NK-92 (cell line): ENCODE results near the gene MTHFD1L.

ENCODE experiments used
- DNase-seq: peaks from one replicate; lab custom pipeline; 2025; ENCODE audit not compliant: unreplicated experiment; lab: John Stamatoyannopoulos, UW

The MTHFD1L gene

DNA sequence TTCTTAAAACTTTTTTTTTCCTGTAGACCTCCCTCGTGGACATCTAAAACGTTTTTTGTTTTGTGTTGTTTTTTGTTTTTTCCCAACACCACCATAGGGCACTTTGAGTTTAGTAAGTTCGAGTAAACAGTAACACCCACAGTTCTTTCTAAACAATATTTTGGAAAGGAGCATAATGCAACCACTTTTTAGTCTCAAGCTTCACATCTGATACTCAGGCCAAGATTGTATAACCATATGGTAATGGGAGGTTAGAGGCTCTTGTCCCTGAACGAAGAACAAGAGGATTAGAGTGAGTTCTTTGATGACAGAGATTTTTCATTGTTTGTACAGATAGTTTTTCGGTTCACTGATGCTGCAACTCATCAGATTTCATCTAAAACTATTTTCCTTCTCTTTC is 144.6 kb downstream of the MTHFD1L start:
- no peak for DNase-seq

- no peak for DNase-seq
Measured at GRCh38 chr6:151012321-151013294, 147.1 kb downstream of the MTHFD1L start.

DNA sequence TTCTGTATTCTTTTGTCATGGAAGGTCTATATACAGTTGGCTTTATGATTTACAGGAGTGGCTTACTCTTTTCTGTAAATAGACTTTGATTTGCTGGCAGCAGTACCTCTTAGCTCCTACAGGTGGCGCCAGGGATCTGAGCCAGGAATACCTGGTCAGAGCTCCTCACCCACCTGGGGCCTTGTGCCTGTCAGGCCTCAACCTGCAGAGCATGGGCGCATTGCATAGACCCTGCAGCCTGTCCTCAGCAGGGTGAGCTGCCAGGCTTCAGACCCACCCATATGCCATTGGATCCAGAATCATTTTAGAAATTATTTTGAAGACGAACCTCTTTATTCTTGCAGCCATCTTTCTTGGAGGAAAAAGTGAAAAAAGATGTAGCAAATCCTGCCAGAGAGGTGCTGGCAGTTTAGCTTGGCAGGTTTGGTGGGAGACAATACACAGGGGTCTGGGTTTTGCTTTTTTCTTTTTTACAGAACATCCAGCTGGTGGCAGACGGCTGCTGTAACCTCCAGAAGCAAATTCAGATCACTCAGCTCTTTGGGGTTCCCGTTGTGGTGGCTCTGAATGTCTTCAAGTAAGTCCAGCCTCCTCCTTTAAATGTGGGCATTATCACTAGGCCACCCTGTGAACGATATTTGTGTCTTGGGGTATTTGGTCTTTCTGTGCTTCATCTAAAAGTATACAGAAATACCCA is 149.1 kb downstream of the MTHFD1L start:
- no peak for DNase-seq

DNA sequence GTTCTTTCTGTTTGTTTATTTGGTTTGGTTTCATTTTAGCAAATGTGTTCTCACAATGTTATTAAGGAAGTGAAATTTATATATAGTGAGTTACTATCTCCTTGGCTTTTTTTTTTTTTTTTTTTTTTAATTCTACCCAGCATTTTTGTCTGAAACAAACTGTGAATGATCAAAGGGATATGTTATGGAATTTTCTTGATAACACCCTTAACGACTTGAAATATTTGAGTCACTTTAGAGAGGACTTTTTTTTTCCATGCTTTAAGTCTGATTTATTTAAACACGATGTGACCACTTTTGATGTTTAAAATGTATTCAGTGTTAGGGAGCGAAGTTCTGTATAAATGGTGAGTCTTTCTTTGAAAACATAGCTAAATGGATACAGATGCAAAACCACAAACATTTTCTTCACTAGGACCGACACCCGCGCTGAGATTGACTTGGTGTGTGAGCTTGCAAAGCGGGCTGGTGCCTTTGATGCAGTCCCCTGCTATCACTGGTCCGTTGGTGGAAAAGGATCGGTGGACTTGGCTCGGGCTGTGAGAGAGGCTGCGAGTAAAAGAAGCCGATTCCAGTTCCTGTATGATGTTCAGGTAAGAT is 149.7 kb downstream of the MTHFD1L start:
- no peak for DNase-seq

GRCh38 chr6:151016107-151016506 is 150.6 kb downstream of the MTHFD1L start:
- no peak for DNase-seq

DNA sequence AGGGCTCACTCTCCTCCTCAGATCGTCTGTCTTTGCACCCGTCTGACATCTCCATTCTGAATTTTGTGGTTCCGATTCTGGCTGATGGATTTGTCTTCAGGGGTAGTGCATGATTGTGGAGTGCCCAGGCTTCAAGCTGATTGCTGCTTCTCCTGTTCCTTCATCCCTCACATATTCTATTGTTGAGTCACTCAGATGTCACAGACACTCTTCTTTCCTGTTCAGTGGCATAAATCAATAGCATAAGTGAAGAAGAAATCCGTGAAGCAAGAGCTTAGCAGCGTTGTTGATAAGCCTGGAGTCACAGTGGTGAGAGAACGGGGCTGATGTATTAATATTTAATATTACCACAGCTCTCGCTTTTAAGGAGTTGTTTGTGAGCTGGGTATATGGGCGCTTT is 152.5 kb downstream of the MTHFD1L start:
- DNase-seq = no peak

- no peak for DNase-seq
Measured at GRCh38 chr6:151018911-151019782, 153.6 kb downstream of the MTHFD1L start.

DNA sequence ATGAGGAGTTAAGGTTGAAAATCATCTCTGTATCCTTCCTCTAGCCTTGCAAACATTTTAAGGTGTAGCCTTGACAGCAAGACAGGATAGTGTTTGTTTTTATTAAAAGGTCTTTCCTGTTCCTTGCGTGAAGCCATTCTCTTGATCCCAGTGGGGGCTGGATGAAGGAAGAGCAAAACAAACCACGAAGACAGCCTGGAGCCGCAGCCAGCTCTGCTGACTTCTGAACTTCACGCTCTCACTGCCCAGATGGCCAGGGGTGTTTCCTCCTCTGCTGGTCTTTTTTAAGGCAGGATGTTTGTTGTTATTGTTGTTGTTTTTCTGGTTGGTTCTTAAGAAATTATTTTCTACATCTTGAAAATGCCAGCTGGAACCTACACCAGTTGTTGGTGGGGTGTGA is 156.4 kb downstream of the MTHFD1L start:
- DNase-seq = no peak

- DNase-seq = no peak
Measured at GRCh38 chr6:151022492-151022891, 157.0 kb downstream of the MTHFD1L start.

GRCh38 chr6:151023342-151023741 is 157.8 kb downstream of the MTHFD1L start:
- no peak for DNase-seq

- DNase-seq = no peak
Measured at GRCh38 chr6:151024597-151024996, 159.1 kb downstream of the MTHFD1L start.

DNA sequence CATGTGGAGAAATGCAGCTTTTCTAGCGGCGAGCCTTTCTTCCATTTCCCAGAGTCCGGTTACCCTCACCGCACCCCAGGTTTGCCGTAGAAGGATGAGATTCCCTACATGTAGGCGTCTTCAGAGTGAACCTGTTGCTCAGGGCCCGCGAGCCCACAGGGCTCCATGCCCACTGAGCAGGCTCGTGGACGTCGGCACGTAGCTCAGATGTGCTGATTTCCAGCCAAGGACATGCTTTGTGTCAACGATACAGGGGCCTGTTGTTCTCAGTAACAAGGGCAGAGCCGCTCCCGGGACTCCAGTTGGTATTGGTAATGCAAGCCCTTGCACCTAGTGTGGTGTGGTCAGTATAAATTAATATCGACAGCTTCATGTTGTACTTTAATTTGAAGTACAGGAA is 159.6 kb downstream of the MTHFD1L start:
- no peak for DNase-seq

- DNase-seq = no peak
Measured at GRCh38 chr6:151026041-151026663, 160.7 kb downstream of the MTHFD1L start.

DNA sequence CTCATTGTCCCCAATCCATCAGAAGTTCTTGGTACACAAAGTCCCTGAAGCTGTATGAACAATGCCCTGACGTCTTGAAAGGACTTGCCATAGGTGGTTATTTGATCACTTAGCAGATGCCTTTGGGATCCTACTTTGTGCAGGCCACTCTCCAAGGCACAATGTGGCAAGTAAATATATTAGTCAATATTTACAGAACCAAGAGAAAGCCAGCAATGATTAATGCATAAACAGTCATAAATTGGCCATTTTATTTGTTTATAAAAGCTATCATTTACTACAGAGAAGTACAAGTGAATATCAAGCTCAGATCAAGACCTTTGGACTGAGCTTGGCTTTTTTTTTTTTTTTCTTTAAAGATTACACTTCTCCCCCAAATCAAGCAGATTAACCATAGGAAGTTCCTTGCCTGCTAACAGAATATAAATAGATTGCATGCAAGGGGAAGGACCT is 161.8 kb downstream of the MTHFD1L start:
- no peak for DNase-seq

DNA sequence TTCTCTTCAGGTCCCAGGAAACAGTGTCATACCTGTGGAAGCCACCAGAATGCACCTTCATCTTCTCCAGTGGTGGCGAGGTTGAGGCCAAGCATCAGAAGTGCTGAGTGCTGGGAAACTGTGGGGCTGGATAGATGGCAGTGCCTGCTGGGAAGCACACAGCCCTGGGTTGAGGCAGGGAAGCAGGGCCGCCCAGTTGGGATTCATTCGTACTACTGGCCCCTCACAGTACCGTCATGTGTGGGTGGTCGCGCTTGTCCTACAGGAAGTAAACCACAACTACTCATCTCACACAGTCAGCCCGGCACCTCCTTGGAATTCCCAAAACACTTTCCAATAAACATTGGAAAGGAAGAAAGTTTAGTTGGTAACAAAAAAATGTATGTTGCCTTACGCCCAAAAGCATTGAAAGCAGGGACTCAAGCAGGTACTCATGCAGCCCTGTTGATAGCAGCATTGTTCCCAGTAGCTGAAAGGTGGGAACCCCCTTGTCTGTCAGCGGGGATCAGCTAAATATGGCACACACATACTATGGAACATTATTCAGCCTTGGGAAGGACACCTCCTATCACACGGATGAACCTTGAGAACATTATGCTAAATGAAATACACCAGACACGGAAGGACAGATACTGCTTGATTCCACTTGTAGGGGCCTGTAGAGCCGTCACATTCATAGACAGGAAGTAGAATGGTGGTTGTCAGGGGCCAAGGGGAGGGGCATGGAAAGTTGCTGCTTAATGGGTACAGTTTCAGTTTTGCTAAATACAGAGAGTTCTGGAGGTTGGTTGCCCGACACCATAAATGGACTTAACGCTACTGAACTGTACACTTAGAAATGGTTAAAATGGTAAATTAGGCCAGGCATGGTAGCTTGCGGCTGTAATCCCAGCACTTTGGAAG is 162.7 kb downstream of the MTHFD1L start:
- DNase-seq = no peak

DNA sequence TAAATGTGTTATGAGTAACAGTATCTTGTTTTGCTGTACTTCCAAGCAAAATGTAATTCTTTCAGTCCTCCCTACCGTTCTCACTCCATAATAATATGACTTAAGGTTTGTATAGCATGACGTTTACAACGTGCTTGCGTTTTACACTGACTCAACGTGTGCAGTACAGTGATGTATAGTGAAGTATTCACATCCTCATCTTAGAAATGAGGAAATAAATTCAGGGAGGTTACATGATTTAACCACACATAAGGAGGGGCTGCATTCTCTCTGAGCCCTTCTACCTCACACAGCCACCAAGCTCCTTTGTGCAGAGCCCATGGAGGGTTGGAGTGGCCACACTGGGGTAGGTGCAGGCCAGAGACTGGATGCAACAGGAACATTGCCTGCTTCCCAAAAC is 164.5 kb downstream of the MTHFD1L start:
- no peak for DNase-seq

GRCh38 chr6:151032034-151032433 is 166.5 kb downstream of the MTHFD1L start:
- DNase-seq = no peak

DNA sequence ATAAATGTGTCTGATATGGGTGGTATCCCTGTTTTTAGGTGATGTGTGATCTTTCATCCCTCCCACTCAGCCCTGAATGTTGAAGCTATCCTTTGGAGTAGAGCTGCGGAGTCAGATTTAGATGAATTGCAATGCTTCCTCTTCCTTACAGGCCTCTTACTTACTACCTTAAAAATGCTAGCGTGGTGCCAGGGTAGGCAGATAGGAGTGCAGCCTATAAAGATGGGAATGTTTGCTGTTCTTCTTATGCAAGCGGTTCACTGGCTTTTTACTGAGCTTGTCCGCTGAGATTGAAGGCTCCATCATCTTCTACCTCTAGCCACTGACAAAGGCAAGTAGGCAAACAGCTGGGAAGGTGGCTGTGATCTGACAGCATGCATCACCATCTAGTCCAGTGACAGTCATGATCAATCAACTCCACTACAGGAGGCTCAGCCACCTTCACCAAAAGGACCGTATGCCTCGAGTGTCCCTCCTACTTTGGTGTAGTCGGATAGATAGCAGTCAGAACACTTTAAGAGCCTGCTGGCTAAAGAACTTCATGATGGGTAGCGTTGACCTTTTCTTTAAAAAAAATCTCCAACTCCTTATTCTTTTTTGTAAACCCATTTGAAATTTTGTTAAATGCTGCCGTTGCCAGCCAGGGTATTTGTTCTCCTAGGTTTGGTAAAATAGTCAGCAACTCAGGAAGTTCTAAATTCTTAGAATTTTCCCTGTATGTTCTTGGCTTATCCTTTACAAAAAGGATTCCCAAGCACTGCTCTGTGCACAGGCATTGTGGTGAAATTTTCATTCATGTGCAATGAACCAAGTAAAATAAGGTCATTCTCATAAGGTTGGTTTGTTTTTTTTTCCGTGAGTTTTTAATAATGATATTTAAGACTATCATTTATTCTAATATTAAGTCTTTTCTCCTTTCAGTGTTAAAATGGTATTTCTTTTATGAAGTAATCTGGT is 169.6 kb downstream of the MTHFD1L start:
- DNase-seq = no peak
